Keratinocyte (primary cell): ENCODE measurements around the gene SEMA4D. TPM values are rescaled to one million over a fixed set of nuclear protein-coding genes. Genes with fewer than 3 reads are reported as not detected.

ENCODE experiments used
- DNase-seq: peaks from one replicate; pipeline ENCODE4 v3.0.0-alpha.2; 2011; ENCODE audit warnings: low read depth, missing footprints, low spot score
- FAIRE-seq: peaks from 2 replicates; lab custom pipeline; 2011; peaks lifted over from hg19 to GRCh38; lab: Jason Lieb, UNC
- H2AFZ ChIP-seq: 2 replicates; pipeline ENCODE4 v1.6.0; 2012; ENCODE audit warnings: low read length, control low read depth, inconsistent platforms; ENCODE audit not compliant: control insufficient read depth
- H3K27ac ChIP-seq: 2 replicates; pipeline ENCODE4 v1.5.1; 2011; ENCODE audit warnings: low read length; ENCODE audit not compliant: control insufficient read depth, insufficient read depth
- H3K27me3 ChIP-seq: 3 replicates; pipeline ENCODE4 v1.6.0; 2011; ENCODE audit warnings: low read length; ENCODE audit not compliant: control insufficient read depth, insufficient read depth; ENCODE audit errors: extremely low read depth
- H3K36me3 ChIP-seq, 2 experiments: 2 replicates in 1 of 2; 3 replicates in 1 of 2; pipeline ENCODE4 v1.5.1; 2011; ENCODE audit warnings: low read length in 2 of 2, mild to moderate bottlenecking in 1 of 2; ENCODE audit not compliant: control insufficient read depth in 2 of 2, insufficient read depth in 2 of 2; ENCODE audit errors: extremely low read depth in 1 of 2
- H3K4me1 ChIP-seq: 3 replicates; pipeline ENCODE4 v1.5.1; 2011; ENCODE audit warnings: low read length; ENCODE audit not compliant: control insufficient read depth, insufficient read depth; ENCODE audit errors: extremely low read depth
- H3K4me2 ChIP-seq: 3 replicates; pipeline ENCODE4 v1.6.0; 2011; ENCODE audit warnings: low read depth, low read length; ENCODE audit not compliant: control insufficient read depth, insufficient read depth; ENCODE audit errors: extremely low read depth
- H3K4me3 ChIP-seq, 3 experiments: fragments of 200-600 bp in 1 of 3; sonication (generic) in 1 of 3; 2 replicates in 2 of 3; 3 replicates in 1 of 3; pipeline ENCODE4 v1.5.1; 2011 to 2016; ENCODE audit warnings: low read length in 3 of 3, mild to moderate bottlenecking in 3 of 3, control low read depth in 2 of 3, inconsistent platforms in 1 of 3, low read depth in 1 of 3, mixed read lengths in 1 of 3, mixed run types in 1 of 3, moderate library complexity in 1 of 3; ENCODE audit not compliant: control insufficient read depth in 2 of 3, insufficient read depth in 2 of 3; ENCODE audit errors: extremely low read depth in 1 of 3
- H3K79me2 ChIP-seq: 2 replicates; pipeline ENCODE4 v1.6.0; 2012; ENCODE audit warnings: low read length; ENCODE audit not compliant: control insufficient read depth, insufficient read depth
- H3K9ac ChIP-seq: 3 replicates; pipeline ENCODE4 v1.6.0; 2011; ENCODE audit warnings: low read length; ENCODE audit not compliant: control insufficient read depth, insufficient read depth; ENCODE audit errors: extremely low read depth
- H3K9me1 ChIP-seq: 3 replicates; pipeline ENCODE4 v1.6.0; 2011; ENCODE audit warnings: low read length; ENCODE audit not compliant: control insufficient read depth, insufficient read depth; ENCODE audit errors: extremely low read depth
- H3K9me3 ChIP-seq: 2 replicates; pipeline ENCODE4 v1.5.1; 2012; ENCODE audit warnings: low read depth, low read length; ENCODE audit not compliant: control insufficient read depth
- H4K20me1 ChIP-seq: 3 replicates; pipeline ENCODE4 v1.6.0; 2011; ENCODE audit warnings: low read length; ENCODE audit not compliant: control insufficient read depth, insufficient read depth; ENCODE audit errors: extremely low read depth
- CTCF ChIP-seq, 3 experiments: IDR thresholded peaks in 1 of 3; conservative IDR thresholded peaks in 1 of 3; optimal IDR thresholded peaks in 1 of 3; 2 replicates in 2 of 3; 3 replicates in 1 of 3; pipeline versions ENCODE3 to v1.5.1; 2011; ENCODE audit warnings: low read length in 3 of 3, mild to moderate bottlenecking in 3 of 3, moderate library complexity in 2 of 3, control low read depth in 1 of 3, inconsistent platforms in 1 of 3; ENCODE audit not compliant: insufficient read depth in 2 of 3; ENCODE audit errors: extremely low read depth in 1 of 3
- EZH2 ChIP-seq: IDR thresholded peaks from one replicate; pipeline ENCODE4 v1.6.1; 2012; ENCODE audit warnings: inconsistent platforms, mild to moderate bottlenecking, low read length, moderate library complexity
- dilution Hi-C: fragments of 300-500 bp; cut with MboI; formaldehyde crosslinking; loops from one replicate; pipeline ENCODE4 v1.7.0; 2020; ENCODE audit warnings: low sequenced_read_pairs; ENCODE audit not compliant: extremely low pct_ligation_motif_present
- polyA plus RNA-seq, 5 experiments: library from polyadenylated mRNA; depleted of rRNA in 3 of 5; stranded (reverse) in 3 of 5; stranded (forward) in 1 of 5; unstranded in 1 of 5; fragments of >200 nt; gene quantifications; 1 replicate in 1 of 5; 2 replicates in 3 of 5; 3 replicates in 1 of 5; pipeline versions ENCODE4 v1.2.1 to v1.2.3, GENCODE V29; 2011 to 2012; ENCODE audit warnings: missing spikeins in 2 of 5, low read depth in 1 of 5, low replicate concordance in 1 of 5

SEMA4D gene
- polyA plus RNA-seq, 1 donor (not counting 4 experiments of a cell fraction or from before 2014, with no cell fraction given): 0.43 TPM

- Histone ChIP-seq H3K9ac (no peak overlapping the region), H3K9me1 (no peaks in the 10 kb centered on the region), H3K4me1 (peaks cover 5% of the 10 kb centered on the region), H3K27ac (no peak overlapping the region), H3K79me2 (no peaks in the 10 kb centered on the region), H3K4me2 (no peak overlapping the region), H2AFZ (no peak overlapping the region), H3K4me3 (no peak overlapping the region), H3K36me3 (no peaks in the 10 kb centered on the region), H3K27me3 (no peaks in the 10 kb centered on the region), H3K9me3 (no peaks in the 10 kb centered on the region), H4K20me1 (no peaks in the 10 kb centered on the region)
- DNase-seq: no peak
- FAIRE-seq: no peak
- dilution Hi-C loops: no loop called here
- TF ChIP-seq EZH2 (no peak), CTCF (optimal IDR thresholded peaks at IDR 0.05 in 1 of 3, IDR thresholded peaks at IDR 0.05 in 1 of 3, conservative IDR thresholded peaks at IDR 0.05 in 1 of 3; ENCODE audit: extremely low read depth in 1 of 3, insufficient read depth in 2 of 3, low read length in 3 of 3) (no peak)
These were observed 109.6 kb downstream of the SEMA4D start for GRCh38 chr9:89388084-89388867.

- H3K9ac ChIP-seq: no peak overlapping the region
- no peaks in the 10 kb centered on the region for H3K79me2 ChIP-seq
- TF ChIP-seq EZH2: no peak
- no peak for TF ChIP-seq CTCF (optimal IDR thresholded peaks at IDR 0.05 in 1 of 3, IDR thresholded peaks at IDR 0.05 in 1 of 3, conservative IDR thresholded peaks at IDR 0.05 in 1 of 3; ENCODE audit: extremely low read depth in 1 of 3, insufficient read depth in 2 of 3, low read length in 3 of 3)
- no peak overlapping the region for H2AFZ ChIP-seq
- DNase-seq (no peak), FAIRE-seq (no peak)
- no peak overlapping the region for H3K4me3 ChIP-seq
- dilution Hi-C loops: no loop called here
- no peaks in the 10 kb centered on the region for H4K20me1 ChIP-seq
- no peaks in the 10 kb centered on the region for H3K36me3 ChIP-seq
- H3K9me1 ChIP-seq: no peaks in the 10 kb centered on the region
- H3K4me1 ChIP-seq: peaks cover 5% of the 10 kb centered on the region
- no peaks in the 10 kb centered on the region for H3K27me3 ChIP-seq
- H3K9me3 ChIP-seq: no peaks in the 10 kb centered on the region
- no peak overlapping the region for H3K4me2 ChIP-seq
- H3K27ac ChIP-seq: no peak overlapping the region
These were observed 110.6 kb downstream of the SEMA4D start for GRCh38 chr9:89387197-89387849.
